ENCODE data around the gene CERS2.

The CERS2 gene

DNA sequence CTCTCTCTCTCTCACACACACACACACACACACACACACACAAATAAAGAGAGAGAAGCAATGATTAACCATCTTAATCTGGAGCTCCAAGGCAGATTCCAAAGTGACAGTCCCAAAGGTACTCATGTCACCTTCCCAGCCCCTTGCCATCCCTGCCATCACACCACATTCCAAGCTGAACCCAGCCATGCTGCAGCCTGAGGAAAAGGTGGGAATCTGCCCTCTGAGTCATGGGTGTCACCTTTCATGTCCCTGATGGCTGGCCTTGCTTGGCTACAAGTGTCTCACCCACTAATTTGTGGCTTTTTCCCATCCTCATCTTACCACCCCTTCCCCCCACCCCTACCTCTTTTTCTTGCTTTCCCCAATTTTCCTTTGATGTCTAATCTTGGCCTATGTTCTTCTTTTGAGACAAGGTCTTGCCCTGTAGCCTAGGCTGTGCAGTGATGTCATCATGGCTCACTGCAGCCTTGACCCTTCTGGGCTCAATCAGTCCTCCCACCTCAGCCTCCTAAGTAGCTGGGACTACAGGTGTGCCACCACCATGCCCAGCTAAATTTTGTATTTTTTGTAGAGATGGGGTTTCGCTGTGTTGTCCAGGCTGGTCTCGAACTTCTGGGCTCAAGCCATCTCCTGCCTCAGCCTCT lies 10.7 kb upstream of the CERS2 start:
- H3K27ac Mint-ChIP-seq: no peak overlapping the region
- no peak for DNase-seq (ENCODE audit: low spot score)
- H3K4me1 Mint-ChIP-seq (ENCODE audit: low read depth): no peaks in the 10 kb centered on the region
- H3K27me3 Mint-ChIP-seq (ENCODE audit: low read depth): no peaks in the 10 kb centered on the region
- H3K36me3 Mint-ChIP-seq (ENCODE audit: low read depth): no peaks in the 10 kb centered on the region
- H3K4me3 Mint-ChIP-seq: no peak overlapping the region
- H3K9me3 Mint-ChIP-seq: no peaks in the 10 kb centered on the region

GRCh38 chr1:150981805-150982712 lies 7.4 kb upstream of the CERS2 start, which contains the start of gene ANXA9:
ANXA9 (plus strand) TSS chr1:150982292; CDS start chr1:150983106, 814 bp downstream.
- no peaks in the 10 kb centered on the region for H3K27me3 Mint-ChIP-seq (ENCODE audit: low read depth)
- H3K36me3 Mint-ChIP-seq (ENCODE audit: low read depth): no peaks in the 10 kb centered on the region
- H3K27ac Mint-ChIP-seq: no peak within 1 kb of the TSS
- peaks cover 12% of the 10 kb centered on the region for H3K4me1 Mint-ChIP-seq (ENCODE audit: low read depth)
- no peak for DNase-seq (ENCODE audit: low spot score)
- no peak within 1 kb of the TSS for H3K4me3 Mint-ChIP-seq
- no peaks in the 10 kb centered on the region for H3K9me3 Mint-ChIP-seq

DNA sequence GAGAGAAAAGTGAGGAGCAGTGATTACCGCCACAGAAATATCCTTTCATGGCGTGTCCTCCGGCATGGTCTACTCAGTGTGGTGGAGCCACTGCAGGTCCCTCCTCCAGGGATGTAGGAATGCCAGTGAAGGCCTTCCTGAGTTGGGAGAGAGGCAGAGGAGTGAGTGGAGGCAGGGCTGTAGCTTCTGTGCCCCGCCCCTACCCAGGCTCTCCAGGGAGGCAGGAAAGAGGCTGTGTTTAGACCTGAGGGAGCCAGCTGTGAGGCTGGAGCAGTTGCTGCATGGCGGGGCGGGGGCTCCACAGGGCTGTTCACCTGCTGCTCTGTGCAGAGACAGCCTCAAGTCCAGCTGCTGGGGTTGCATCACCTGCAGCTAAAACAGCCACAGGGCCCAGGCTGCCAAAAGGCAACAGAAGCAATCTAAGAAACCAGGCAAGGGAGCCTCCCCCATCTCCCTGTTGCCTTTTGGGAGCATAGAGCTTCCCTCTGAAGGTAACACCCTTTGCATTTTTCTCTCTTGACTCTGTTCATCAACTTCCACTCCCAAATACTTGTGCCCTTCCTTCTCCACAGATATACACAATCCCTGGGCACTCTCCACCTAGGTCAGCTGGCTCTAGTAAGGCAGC lies 6.7 kb upstream of the CERS2 start:
- Mint-ChIP-seq H3K27ac (no peak overlapping the region), H3K4me3 (no peak overlapping the region), H3K36me3 (ENCODE audit: low read depth) (no peaks in the 10 kb centered on the region), H3K4me1 (ENCODE audit: low read depth) (peaks cover 19% of the 10 kb centered on the region), H3K27me3 (ENCODE audit: low read depth) (no peaks in the 10 kb centered on the region), H3K9me3 (no peaks in the 10 kb centered on the region)
- no peak for DNase-seq (ENCODE audit: low spot score)

GRCh38 chr1:150979092-150980056 lies 4.7 kb upstream of the CERS2 start:
- peak; percentile 80 for DNase-seq (ENCODE audit: low spot score)
- Mint-ChIP-seq H3K9me3 (no peaks in the 10 kb centered on the region), H3K4me3 (peak overlapping the region; percentile 29), H3K4me1 (ENCODE audit: low read depth) (peaks cover 26% of the 10 kb centered on the region), H3K36me3 (ENCODE audit: low read depth) (no peaks in the 10 kb centered on the region), H3K27ac (peak overlapping the region; percentile 69), H3K27me3 (ENCODE audit: low read depth) (no peaks in the 10 kb centered on the region)

DNA sequence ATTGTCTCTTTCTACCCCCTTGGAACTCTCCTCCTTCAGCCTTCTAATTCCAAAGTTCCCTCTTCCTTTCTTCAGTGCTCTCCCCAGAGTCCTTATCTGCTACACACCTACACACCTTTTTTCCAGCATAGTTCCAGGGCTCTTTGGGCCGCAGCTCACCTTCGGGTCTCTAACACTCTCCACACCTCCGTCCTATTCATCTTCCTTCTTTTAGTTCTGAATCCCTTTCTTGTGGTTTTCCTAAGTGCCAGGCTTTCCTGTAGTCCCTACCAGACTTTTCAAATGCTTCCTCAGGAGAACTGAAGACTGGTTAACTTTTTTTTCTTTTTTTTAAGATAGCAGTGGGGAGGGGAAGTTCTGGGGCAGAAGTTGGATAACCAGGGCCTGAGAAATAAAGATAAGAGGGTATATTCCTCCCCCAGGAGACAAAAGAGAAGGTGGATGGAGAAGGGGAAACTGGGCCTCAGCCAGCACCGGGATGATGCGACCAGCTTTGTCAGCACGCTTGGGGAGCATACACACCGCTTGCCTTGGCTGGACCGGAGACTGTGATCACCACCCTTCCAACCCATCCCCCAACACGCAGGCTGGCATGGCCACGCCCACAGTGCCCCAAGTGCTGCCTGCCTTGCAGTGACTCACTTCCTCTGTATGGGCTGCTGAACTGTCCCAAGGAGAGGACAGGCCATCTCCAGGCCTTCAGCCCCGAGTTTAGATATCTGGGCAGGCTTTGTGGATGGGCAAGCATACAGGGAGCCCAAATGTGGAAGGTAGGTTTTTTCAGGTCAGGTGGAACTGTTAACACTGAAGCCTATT lies 2.5 kb upstream of the CERS2 start:
- no peaks in the 10 kb centered on the region for H3K9me3 Mint-ChIP-seq
- peak; percentile 62 for DNase-seq (ENCODE audit: low spot score)
- H3K36me3 Mint-ChIP-seq (ENCODE audit: low read depth): peaks cover 9% of the 10 kb centered on the region
- H3K4me1 Mint-ChIP-seq (ENCODE audit: low read depth): peaks cover 42% of the 10 kb centered on the region
- H3K4me3 Mint-ChIP-seq: peak overlapping the region; percentile 73
- peak overlapping the region; percentile 71 for H3K27ac Mint-ChIP-seq
- H3K27me3 Mint-ChIP-seq (ENCODE audit: low read depth): no peaks in the 10 kb centered on the region

GRCh38 chr1:150976401-150976821 lies 1.8 kb upstream of the CERS2 start:
- Mint-ChIP-seq H3K27ac (peak overlapping the region; percentile 71), H3K4me3 (peak overlapping the region; percentile 73), H3K4me1 (ENCODE audit: low read depth) (peaks cover 49% of the 10 kb centered on the region), H3K36me3 (ENCODE audit: low read depth) (peaks cover 9% of the 10 kb centered on the region), H3K27me3 (ENCODE audit: low read depth) (no peaks in the 10 kb centered on the region), H3K9me3 (no peaks in the 10 kb centered on the region)
- no peak for DNase-seq (ENCODE audit: low spot score)

DNA sequence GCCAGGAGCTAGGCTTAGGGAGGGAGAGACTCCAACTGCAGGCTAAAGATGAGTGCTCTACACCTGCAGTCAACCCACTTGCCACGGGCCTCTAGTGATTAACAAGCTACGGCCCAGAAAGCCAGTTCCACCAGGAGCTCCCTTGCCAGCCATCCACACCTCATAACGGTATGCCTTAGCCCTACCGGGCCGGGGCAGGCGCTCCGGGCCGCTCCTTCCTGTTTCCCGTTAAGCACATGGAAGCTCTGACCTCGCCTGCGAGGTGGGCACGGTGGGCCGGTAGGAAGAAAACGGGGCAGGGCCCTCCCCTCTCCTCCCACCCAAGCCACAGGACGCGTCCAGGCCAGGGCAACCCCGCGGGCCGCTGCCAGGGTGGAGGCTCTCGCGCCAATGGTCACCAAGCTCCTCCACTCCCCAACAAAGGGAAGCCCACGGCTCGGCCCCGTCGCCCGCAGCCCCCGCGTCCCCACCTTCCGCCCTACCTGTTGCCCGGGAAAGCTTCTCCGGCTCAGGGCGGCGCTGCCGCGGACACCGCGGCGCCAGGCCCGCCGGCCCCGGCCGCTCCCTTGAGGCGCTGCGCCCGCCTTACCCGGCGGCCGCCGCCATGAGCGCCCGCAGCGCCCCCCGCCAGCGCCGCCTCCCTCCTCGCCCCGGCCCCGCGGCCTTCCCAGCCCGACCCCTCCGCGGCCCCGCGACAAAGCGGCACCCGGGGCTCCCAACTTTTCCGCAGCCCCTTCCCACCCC lies 627 bp downstream of the CERS2 start:
- Mint-ChIP-seq H3K4me1 (ENCODE audit: low read depth) (peaks cover 56% of the 10 kb centered on the region), H3K4me3 (peak overlapping the region; percentile 92), H3K27ac (peak overlapping the region; percentile 81), H3K27me3 (ENCODE audit: low read depth) (no peaks in the 10 kb centered on the region), H3K9me3 (no peaks in the 10 kb centered on the region), H3K36me3 (ENCODE audit: low read depth) (peaks cover 14% of the 10 kb centered on the region)
- DNase-seq (ENCODE audit: low spot score): peak; percentile 38

DNA sequence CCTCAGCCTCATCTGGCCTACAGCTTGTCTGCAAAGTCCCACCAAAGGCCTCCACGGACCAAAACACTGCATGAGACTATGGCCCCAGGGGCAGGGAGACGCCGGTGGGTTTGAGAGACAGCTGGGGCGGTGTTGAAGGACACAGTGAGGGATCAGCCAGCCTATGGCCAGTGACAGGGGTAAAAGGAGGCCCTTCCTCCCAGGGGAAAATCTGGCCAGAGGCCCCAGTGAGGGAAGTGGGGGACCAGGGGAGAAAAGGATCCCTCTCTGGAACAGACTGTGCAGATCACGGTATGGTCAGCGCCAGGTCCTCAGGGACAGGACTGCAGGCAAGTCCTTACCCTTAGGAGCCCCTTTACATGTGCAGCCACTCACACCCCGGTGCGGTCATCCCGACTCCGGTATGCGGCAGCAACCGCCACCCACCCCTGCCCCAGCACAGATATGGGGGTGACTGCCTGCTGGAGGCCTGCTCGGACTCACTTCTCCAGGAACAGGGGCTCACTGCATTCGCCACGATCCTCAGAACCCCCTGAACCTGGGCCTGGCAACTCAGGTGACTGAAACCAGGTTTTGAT lies 1.3 kb downstream of the CERS2 start:
- peaks cover 56% of the 10 kb centered on the region for H3K4me1 Mint-ChIP-seq (ENCODE audit: low read depth)

GRCh38 chr1:150972417-150972940 lies 2.2 kb downstream of the CERS2 start:
- no peaks in the 10 kb centered on the region for H3K27me3 Mint-ChIP-seq (ENCODE audit: low read depth)
- DNase-seq (ENCODE audit: low spot score): no peak
- H3K36me3 Mint-ChIP-seq (ENCODE audit: low read depth): peaks cover 28% of the 10 kb centered on the region
- peak overlapping the region; percentile 92 for H3K4me3 Mint-ChIP-seq
- H3K4me1 Mint-ChIP-seq (ENCODE audit: low read depth): peaks cover 54% of the 10 kb centered on the region
- peak overlapping the region; percentile 81 for H3K27ac Mint-ChIP-seq
- H3K9me3 Mint-ChIP-seq: no peaks in the 10 kb centered on the region

More for the DNA sequence above, 1.3 kb downstream of the CERS2 start:
- Mint-ChIP-seq H3K27ac (peak overlapping the region; percentile 81), H3K27me3 (ENCODE audit: low read depth) (no peaks in the 10 kb centered on the region), H3K9me3 (no peaks in the 10 kb centered on the region), H3K4me3 (peak overlapping the region; percentile 92), H3K36me3 (ENCODE audit: low read depth) (peaks cover 20% of the 10 kb centered on the region)
- DNase-seq (ENCODE audit: low spot score): no peak

DNA sequence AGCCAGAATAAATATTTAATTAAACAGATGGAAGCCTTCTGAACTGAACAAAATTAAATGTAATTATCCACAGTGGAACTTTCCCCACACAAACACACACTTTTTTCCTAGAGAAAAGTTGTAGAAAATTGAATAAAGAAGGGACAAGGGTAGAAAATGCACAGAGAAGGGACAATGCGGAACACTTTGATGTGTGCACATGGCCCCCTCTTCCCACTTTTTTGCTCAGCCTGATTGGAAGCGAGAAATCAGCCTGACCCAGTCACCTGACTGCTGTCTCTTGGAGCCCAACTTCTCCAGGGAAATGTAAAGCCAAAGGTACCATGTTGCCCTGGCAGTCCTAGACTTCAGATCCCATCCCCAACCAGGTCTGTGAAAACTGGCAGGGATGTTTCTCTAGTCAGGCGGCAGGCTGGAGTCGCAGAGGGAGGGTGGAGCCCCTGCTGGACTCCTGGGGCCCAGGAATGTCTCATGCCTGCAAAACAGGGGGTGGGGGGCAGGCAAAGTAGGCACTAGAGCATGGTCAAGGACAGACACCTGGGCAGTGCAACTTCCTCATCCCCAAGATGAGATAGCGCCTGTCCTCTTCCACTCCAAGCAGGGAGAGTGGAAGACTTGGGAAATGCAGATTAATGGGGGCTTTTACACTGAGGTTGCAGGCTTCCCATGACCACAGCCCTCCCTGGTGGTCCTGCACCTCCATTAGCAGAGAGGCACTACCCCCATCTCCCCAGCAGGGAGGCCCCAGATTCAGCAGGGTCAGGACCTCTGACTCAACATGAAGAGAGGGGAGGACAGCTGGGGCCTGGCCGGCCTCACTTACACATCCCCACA lies 2.8 kb downstream of the CERS2 start:
- Mint-ChIP-seq H3K36me3 (ENCODE audit: low read depth) (peaks cover 34% of the 10 kb centered on the region), H3K27ac (peak overlapping the region; percentile 81), H3K4me1 (ENCODE audit: low read depth) (peaks cover 47% of the 10 kb centered on the region), H3K9me3 (no peaks in the 10 kb centered on the region), H3K4me3 (peak overlapping the region; percentile 92), H3K27me3 (ENCODE audit: low read depth) (no peaks in the 10 kb centered on the region)
- DNase-seq (ENCODE audit: low spot score): no peak
